Keratinocyte (primary cell): Measurements from ENCODE around the gene CRACR2B. TPM values are rescaled to one million over a fixed set of nuclear protein-coding genes. Genes with fewer than 3 reads are reported as not detected.

Experiments
- DNase-seq: peaks from one replicate; pipeline ENCODE4 v3.0.0-alpha.2; 2011; ENCODE audit warnings: low read depth, missing footprints, low spot score
- FAIRE-seq: peaks from 2 replicates; lab custom pipeline; 2011; peaks lifted over from hg19 to GRCh38; lab: Jason Lieb, UNC
- H2AFZ ChIP-seq: 2 replicates; pipeline ENCODE4 v1.6.0; 2012; ENCODE audit warnings: low read length, control low read depth, inconsistent platforms; ENCODE audit not compliant: control insufficient read depth
- H3K27ac ChIP-seq: 2 replicates; pipeline ENCODE4 v1.5.1; 2011; ENCODE audit warnings: low read length; ENCODE audit not compliant: control insufficient read depth, insufficient read depth
- H3K27me3 ChIP-seq: 3 replicates; pipeline ENCODE4 v1.6.0; 2011; ENCODE audit warnings: low read length; ENCODE audit not compliant: control insufficient read depth, insufficient read depth; ENCODE audit errors: extremely low read depth
- H3K36me3 ChIP-seq, 2 experiments: 2 replicates in 1 of 2; 3 replicates in 1 of 2; pipeline ENCODE4 v1.5.1; 2011; ENCODE audit warnings: low read length in 2 of 2, mild to moderate bottlenecking in 1 of 2; ENCODE audit not compliant: control insufficient read depth in 2 of 2, insufficient read depth in 2 of 2; ENCODE audit errors: extremely low read depth in 1 of 2
- H3K4me1 ChIP-seq: 3 replicates; pipeline ENCODE4 v1.5.1; 2011; ENCODE audit warnings: low read length; ENCODE audit not compliant: control insufficient read depth, insufficient read depth; ENCODE audit errors: extremely low read depth
- H3K4me2 ChIP-seq: 3 replicates; pipeline ENCODE4 v1.6.0; 2011; ENCODE audit warnings: low read depth, low read length; ENCODE audit not compliant: control insufficient read depth, insufficient read depth; ENCODE audit errors: extremely low read depth
- H3K4me3 ChIP-seq, 3 experiments: fragments of 200-600 bp in 1 of 3; sonication (generic) in 1 of 3; 2 replicates in 2 of 3; 3 replicates in 1 of 3; pipeline ENCODE4 v1.5.1; 2011 to 2016; ENCODE audit warnings: low read length in 3 of 3, mild to moderate bottlenecking in 3 of 3, control low read depth in 2 of 3, inconsistent platforms in 1 of 3, low read depth in 1 of 3, mixed read lengths in 1 of 3, mixed run types in 1 of 3, moderate library complexity in 1 of 3; ENCODE audit not compliant: control insufficient read depth in 2 of 3, insufficient read depth in 2 of 3; ENCODE audit errors: extremely low read depth in 1 of 3
- H3K79me2 ChIP-seq: 2 replicates; pipeline ENCODE4 v1.6.0; 2012; ENCODE audit warnings: low read length; ENCODE audit not compliant: control insufficient read depth, insufficient read depth
- H3K9ac ChIP-seq: 3 replicates; pipeline ENCODE4 v1.6.0; 2011; ENCODE audit warnings: low read length; ENCODE audit not compliant: control insufficient read depth, insufficient read depth; ENCODE audit errors: extremely low read depth
- H3K9me1 ChIP-seq: 3 replicates; pipeline ENCODE4 v1.6.0; 2011; ENCODE audit warnings: low read length; ENCODE audit not compliant: control insufficient read depth, insufficient read depth; ENCODE audit errors: extremely low read depth
- H3K9me3 ChIP-seq: 2 replicates; pipeline ENCODE4 v1.5.1; 2012; ENCODE audit warnings: low read depth, low read length; ENCODE audit not compliant: control insufficient read depth
- H4K20me1 ChIP-seq: 3 replicates; pipeline ENCODE4 v1.6.0; 2011; ENCODE audit warnings: low read length; ENCODE audit not compliant: control insufficient read depth, insufficient read depth; ENCODE audit errors: extremely low read depth
- CTCF ChIP-seq, 3 experiments: IDR thresholded peaks in 1 of 3; conservative IDR thresholded peaks in 1 of 3; optimal IDR thresholded peaks in 1 of 3; 2 replicates in 2 of 3; 3 replicates in 1 of 3; pipeline versions ENCODE3 to v1.5.1; 2011; ENCODE audit warnings: low read length in 3 of 3, mild to moderate bottlenecking in 3 of 3, moderate library complexity in 2 of 3, control low read depth in 1 of 3, inconsistent platforms in 1 of 3; ENCODE audit not compliant: insufficient read depth in 2 of 3; ENCODE audit errors: extremely low read depth in 1 of 3
- EZH2 ChIP-seq: IDR thresholded peaks from one replicate; pipeline ENCODE4 v1.6.1; 2012; ENCODE audit warnings: inconsistent platforms, mild to moderate bottlenecking, low read length, moderate library complexity
- dilution Hi-C: fragments of 300-500 bp; cut with MboI; formaldehyde crosslinking; loops from one replicate; pipeline ENCODE4 v1.7.0; 2020; ENCODE audit warnings: low sequenced_read_pairs; ENCODE audit not compliant: extremely low pct_ligation_motif_present
- polyA plus RNA-seq, 5 experiments: library from polyadenylated mRNA; depleted of rRNA in 3 of 5; stranded (reverse) in 3 of 5; stranded (forward) in 1 of 5; unstranded in 1 of 5; fragments of >200 nt; gene quantifications; 1 replicate in 1 of 5; 2 replicates in 3 of 5; 3 replicates in 1 of 5; pipeline versions ENCODE4 v1.2.1 to v1.2.3, GENCODE V29; 2011 to 2012; ENCODE audit warnings: missing spikeins in 2 of 5, low read depth in 1 of 5, low replicate concordance in 1 of 5

Gene CRACR2B
- polyA plus RNA-seq, 1 donor (not counting 4 experiments of a cell fraction or from before 2014, with no cell fraction given): 0.17 TPM

- FAIRE-seq (no peak), DNase-seq (no peak)
- peaks cover 2% of the 10 kb centered on the region for H3K27me3 ChIP-seq
- no peaks in the 10 kb centered on the region for H3K79me2 ChIP-seq
- no peak overlapping the region for H2AFZ ChIP-seq
- H3K4me2 ChIP-seq: no peak overlapping the region
- H3K4me3 ChIP-seq: no peak overlapping the region
- no peaks in the 10 kb centered on the region for H3K4me1 ChIP-seq
- no peaks in the 10 kb centered on the region for H3K9me3 ChIP-seq
- H3K9me1 ChIP-seq: no peaks in the 10 kb centered on the region
- H3K9ac ChIP-seq: no peak overlapping the region
- peaks cover 0 to 9% of the 10 kb centered on the region in 2 experiments for H3K36me3 ChIP-seq
- H4K20me1 ChIP-seq: peaks cover 2% of the 10 kb centered on the region
- TF ChIP-seq CTCF (optimal IDR thresholded peaks at IDR 0.05 in 1 of 3, IDR thresholded peaks at IDR 0.05 in 1 of 3, conservative IDR thresholded peaks at IDR 0.05 in 1 of 3; ENCODE audit: extremely low read depth in 1 of 3, insufficient read depth in 2 of 3, low read length in 3 of 3) (no peak), EZH2 (no peak)
- no peak overlapping the region for H3K27ac ChIP-seq
- dilution Hi-C loops: no loop called here
Observed at GRCh38 chr11:870418-870817, 42.7 kb downstream of the CRACR2B start.

- Histone ChIP-seq H3K27ac (no peak overlapping the region), H3K9me3 (no peaks in the 10 kb centered on the region), H2AFZ (no peak overlapping the region), H4K20me1 (peaks cover 2% of the 10 kb centered on the region), H3K4me3 (no peak overlapping the region), H3K36me3 (peaks cover 0 to 4% of the 10 kb centered on the region in 2 experiments), H3K4me1 (no peaks in the 10 kb centered on the region), H3K9ac (no peak overlapping the region), H3K79me2 (no peaks in the 10 kb centered on the region), H3K9me1 (no peaks in the 10 kb centered on the region), H3K4me2 (no peak overlapping the region), H3K27me3 (peaks cover 2% of the 10 kb centered on the region)
- DNase-seq (no peak), FAIRE-seq (no peak)
- TF ChIP-seq EZH2 (no peak), CTCF (optimal IDR thresholded peaks at IDR 0.05 in 1 of 3, IDR thresholded peaks at IDR 0.05 in 1 of 3, conservative IDR thresholded peaks at IDR 0.05 in 1 of 3; ENCODE audit: extremely low read depth in 1 of 3, insufficient read depth in 2 of 3, low read length in 3 of 3) (no peak)
- dilution Hi-C loops: no loop called here
Observed at GRCh38 chr11:871472-871871, 43.8 kb downstream of the CRACR2B start.
